Regular cardiac myocyte (primary cell): Measurements from ENCODE around the gene DTWD1. TPM values are rescaled to one million over a fixed set of nuclear protein-coding genes. Genes with fewer than 3 reads are reported as not detected.

Experiments
- total RNA-seq: library from RNA; depleted of rRNA; stranded (reverse); fragments of >200 nt; gene quantifications from 2 replicates; pipeline ENCODE4 v1.2.3, GENCODE V29; 2014

DTWD1 gene, protein sequence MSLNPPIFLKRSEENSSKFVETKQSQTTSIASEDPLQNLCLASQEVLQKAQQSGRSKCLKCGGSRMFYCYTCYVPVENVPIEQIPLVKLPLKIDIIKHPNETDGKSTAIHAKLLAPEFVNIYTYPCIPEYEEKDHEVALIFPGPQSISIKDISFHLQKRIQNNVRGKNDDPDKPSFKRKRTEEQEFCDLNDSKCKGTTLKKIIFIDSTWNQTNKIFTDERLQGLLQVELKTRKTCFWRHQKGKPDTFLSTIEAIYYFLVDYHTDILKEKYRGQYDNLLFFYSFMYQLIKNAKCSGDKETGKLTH
- 29.7 and 57.2 TPM in 2 replicates for total RNA-seq

DNA sequence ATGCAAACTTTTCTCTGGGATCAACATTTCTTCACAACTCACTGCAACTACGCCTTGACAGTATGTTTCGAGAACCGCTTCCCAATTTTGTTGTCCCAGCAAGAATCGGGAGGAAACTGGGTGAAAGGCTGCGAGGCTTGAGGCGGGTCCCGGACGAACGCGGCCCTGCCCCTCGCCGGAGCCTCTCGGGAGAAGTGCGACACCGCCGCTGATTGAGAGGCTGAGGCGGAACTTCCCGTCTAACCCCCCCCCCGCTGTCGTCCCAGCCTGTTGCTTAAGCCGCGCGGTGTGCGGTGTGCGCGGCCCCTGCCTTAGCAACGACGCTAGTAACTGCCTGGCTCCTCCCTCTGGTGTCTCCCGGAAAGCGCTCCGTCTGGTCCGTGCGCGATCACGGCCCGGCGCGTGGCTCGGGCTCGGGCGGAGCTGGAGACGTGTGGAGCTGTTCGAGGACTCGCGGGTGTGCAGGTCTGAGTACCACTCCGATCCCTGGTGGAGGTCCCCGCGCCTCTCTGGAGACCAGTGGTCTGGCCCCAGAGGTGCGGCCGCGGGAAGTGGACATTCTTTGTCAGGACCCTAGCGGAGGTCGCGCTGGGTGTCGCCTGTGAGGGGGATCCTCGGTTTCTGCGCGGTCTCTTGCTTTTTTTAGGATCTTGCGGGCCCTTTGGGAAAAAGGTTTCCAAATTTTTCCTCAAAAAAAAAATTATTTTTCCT is at the start of gene DTWD1, which contains the start of gene FAM227B:
Gene DTWD1 (plus strand): TSS at position 391 of the 711 bp plus-strand sequence. CDS start 4,120 bp downstream, outside the sequence.
Gene FAM227B (minus strand): TSS at position 161 of the 711 bp plus-strand sequence. CDS start 5,647 bp downstream, outside the sequence.

Other genes with a start within 250 kb of the DTWD1 start
- gene FGF7, start 197.8 kb upstream of the DTWD1 start, total RNA-seq, result 29.3 and 236 TPM in 2 replicates
- 2.3 and 2.5 TPM in 2 replicates for gene FAM227B, start 230 bp upstream of the DTWD1 start, total RNA-seq